HG02840 (cell line): ENCODE data around the gene HOXC10.

Source experiments
- ATAC-seq: cut with Tn5 transposase; IDR thresholded peaks from one replicate; pipeline ENCODE4 v1.9.1; 2021; ENCODE audit warnings: mild to moderate bottlenecking, moderate library complexity, moderate number of reproducible peaks; ENCODE audit not compliant: unreplicated experiment, low FRiP score

HOXC10 gene

GRCh38 chr12:54000116-54001114 is 15.5 kb downstream of the HOXC10 start, which contains the start of gene HOXC9:
Gene HOXC9, plus strand, starts transcription at chr12:54000161. Its CDS starts 28 bp downstream, at chr12:54000189.
- no peak for ATAC-seq

GRCh38 chr12:54001283-54002187 is 16.6 kb downstream of the HOXC10 start:
- ATAC-seq: no peak

- no peak for ATAC-seq
These were observed 17.4 kb downstream of the HOXC10 start for GRCh38 chr12:54002278-54002914.

- no peak for ATAC-seq
These were observed 18.0 kb downstream of the HOXC10 start for GRCh38 chr12:54002915-54003389.

- ATAC-seq: no peak
These were observed 18.7 kb downstream of the HOXC10 start for GRCh38 chr12:54003625-54004024.

GRCh38 chr12:54004063-54004840 is 19.3 kb downstream of the HOXC10 start:
- no peak for ATAC-seq

- no peak for ATAC-seq
These were observed 20.0 kb downstream of the HOXC10 start for GRCh38 chr12:54004841-54005530.

- no peak for ATAC-seq
These were observed 20.5 kb downstream of the HOXC10 start for GRCh38 chr12:54005531-54005852.

- ATAC-seq: peak; percentile 62
These were observed 21.1 kb downstream of the HOXC10 start for GRCh38 chr12:54005853-54006558.

GRCh38 chr12:54006559-54007220 is 21.7 kb downstream of the HOXC10 start:
- no peak for ATAC-seq

- no peak for ATAC-seq
These were observed 22.8 kb downstream of the HOXC10 start for GRCh38 chr12:54007538-54008259.

GRCh38 chr12:54008260-54008552 is 23.3 kb downstream of the HOXC10 start:
- no peak for ATAC-seq

- ATAC-seq: no peak
These were observed 24.5 kb downstream of the HOXC10 start for GRCh38 chr12:54009171-54010052.

- no peak for ATAC-seq
These were observed 25.4 kb downstream of the HOXC10 start for GRCh38 chr12:54010053-54010971.

- no peak for ATAC-seq
These were observed 26.2 kb downstream of the HOXC10 start for GRCh38 chr12:54010972-54011664.
